GM23248 (cell line): ENCODE measurements around the gene RNF31. TPM values are rescaled to one million over a fixed set of nuclear protein-coding genes. Genes with fewer than 3 reads are reported as not detected.

ENCODE experiments used
- DNase-seq: peaks from one replicate; pipeline ENCODE4 v3.0.0-alpha.2; 2015
- H2AFZ ChIP-seq: fragments of 200-600 bp; sonication (generic); 2 replicates; pipeline ENCODE4 v1.6.1; 2016; ENCODE audit warnings: antibody characterized with exemption
- H3F3A ChIP-seq: fragments of 200-600 bp; sonication (generic); 2 replicates; pipeline ENCODE4 v1.6.1; 2016; ENCODE audit warnings: mild to moderate bottlenecking, antibody characterized with exemption, mixed run types; ENCODE audit not compliant: insufficient read depth
- H3K27ac ChIP-seq: fragments of 200-600 bp; sonication (generic); 2 replicates; pipeline ENCODE4 v1.5.1; 2016; ENCODE audit warnings: mild to moderate bottlenecking
- H3K27me3 ChIP-seq: fragments of 200-600 bp; sonication (generic); replicated peaks from 2 replicates; pipeline ENCODE4 v1.6.1; 2016; ENCODE audit warnings: mild to moderate bottlenecking; ENCODE audit not compliant: insufficient read depth
- H3K36me3 ChIP-seq: fragments of 200-600 bp; sonication (generic); 2 replicates; pipeline ENCODE4 v1.6.1; 2016; ENCODE audit warnings: low read depth, mild to moderate bottlenecking
- H3K4me1 ChIP-seq: fragments of 200-600 bp; sonication (generic); 2 replicates; pipeline ENCODE4 v1.6.1; 2016; ENCODE audit warnings: mild to moderate bottlenecking; ENCODE audit not compliant: insufficient read depth
- H3K4me2 ChIP-seq: fragments of 200-600 bp; sonication (generic); one replicate; pipeline ENCODE4 v1.6.1; 2016; ENCODE audit warnings: mild to moderate bottlenecking; ENCODE audit not compliant: unreplicated experiment
- H3K4me3 ChIP-seq: fragments of 200-600 bp; sonication (generic); 2 replicates; pipeline ENCODE4 v1.5.1; 2016; ENCODE audit warnings: mild to moderate bottlenecking
- H3K79me2 ChIP-seq: fragments of 200-600 bp; sonication (generic); 2 replicates; pipeline ENCODE4 v1.6.1; 2016; ENCODE audit warnings: mild to moderate bottlenecking; ENCODE audit not compliant: insufficient read depth
- H3K9ac ChIP-seq: fragments of 200-600 bp; sonication (generic); 2 replicates; pipeline ENCODE4 v1.6.1; 2016; ENCODE audit warnings: mild to moderate bottlenecking
- H3K9me2 ChIP-seq: fragments of 200-600 bp; sonication (generic); 2 replicates; pipeline ENCODE4 v1.6.1; 2016; ENCODE audit warnings: mixed run types, mild to moderate bottlenecking, moderate library complexity; ENCODE audit not compliant: insufficient read depth
- H3K9me3 ChIP-seq: fragments of 200-600 bp; sonication (generic); one replicate; pipeline ENCODE4 v1.6.1; 2017; ENCODE audit warnings: low read depth
- H4K20me1 ChIP-seq: fragments of 200-600 bp; sonication (generic); 2 replicates; pipeline ENCODE4 v1.6.0; 2016; ENCODE audit not compliant: insufficient read depth
- EZH2 ChIP-seq: fragments of 200-600 bp; sonication (generic); IDR thresholded peaks from 2 replicates; pipeline ENCODE4 v1.6.1; 2018; ENCODE audit warnings: antibody characterized with exemption, mild to moderate bottlenecking; ENCODE audit not compliant: insufficient read depth, poor library complexity, severe bottlenecking
- EZH2phosphoT487 ChIP-seq: fragments of 200-600 bp; sonication (generic); IDR thresholded peaks from 2 replicates; pipeline ENCODE4 v1.6.1; 2018; ENCODE audit warnings: antibody characterized with exemption, moderate library complexity, mild to moderate bottlenecking, low read depth; ENCODE audit not compliant: insufficient read depth
- WGBS, 2 experiments: methylation state at CpG; one replicate each; pipeline ENCODE4 v1.1.6; 2015 to 2017; ENCODE audit warnings: low lambda C conversion rate in 2 of 2, low coverage in 1 of 2; ENCODE audit errors: missing lambda C conversion rate in 2 of 2; 5-methylcytosine and 5-hydroxymethylcytosine counted together
- in situ Hi-C: fragments of 300-500 bp; cut with MboI; formaldehyde crosslinking; loops from 2 replicates; pipeline ENCODE4 v1.15.0; 2020
- polyA plus RNA-seq: library from polyadenylated mRNA; unstranded; fragments of >200 nt; fragmentation: Nextera tagmentation; extraction: Ambion mirVana; gene quantifications from 2 replicates; pipeline ENCODE4 v1.2.1, GENCODE V29; 2016
- total RNA-seq: library from RNA; depleted of rRNA; stranded (reverse); fragments of >200 nt; shearing (Covaris generic); gene quantifications from 2 replicates; pipeline ENCODE4 v1.2.3, GENCODE V29; 2014

Gene RNF31
- total and polyA plus RNA-seq, 2 experiments from 2014 or later: 29.4 to 40.3 TPM

DNA sequence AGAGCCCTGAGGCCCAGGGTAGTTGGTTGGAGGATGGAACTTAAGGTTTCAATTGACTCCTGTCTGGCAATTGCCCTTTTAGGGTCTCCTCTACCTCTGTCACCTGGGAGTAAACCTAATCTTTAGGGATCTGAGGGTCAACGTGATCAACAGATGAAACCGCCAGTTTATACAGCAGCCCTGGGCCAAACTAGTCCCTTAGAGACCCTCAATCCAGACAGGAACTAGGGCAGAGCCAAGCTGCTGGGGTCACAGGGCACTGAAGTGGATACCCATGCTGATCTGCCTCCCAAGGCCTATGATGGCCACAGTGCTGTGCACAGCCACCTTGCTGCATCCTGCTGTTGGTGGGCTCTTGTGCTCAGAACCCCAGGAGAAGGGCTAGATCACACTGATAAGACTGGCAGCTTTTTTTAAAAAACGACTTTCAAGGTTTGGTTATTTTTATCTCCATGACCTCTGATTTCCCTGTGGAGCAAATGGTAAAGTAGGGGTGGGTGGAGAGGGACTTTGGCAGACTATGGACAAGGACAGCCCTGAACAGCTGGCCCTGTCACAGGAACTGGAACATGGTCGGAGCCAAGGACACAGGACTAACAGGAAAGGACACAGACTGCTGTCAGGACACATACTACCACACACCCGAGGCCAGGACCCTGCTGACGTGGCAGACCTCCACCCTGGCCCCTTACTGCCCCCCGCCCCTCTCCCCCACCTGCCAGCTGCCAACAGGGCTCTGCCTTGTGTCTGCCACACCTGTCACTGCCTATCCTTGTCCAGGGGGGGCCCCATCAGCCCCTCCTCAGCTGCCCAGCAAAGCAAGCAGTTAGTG lies 16.4 kb upstream of the RNF31 start:
- H4K20me1 ChIP-seq: no peaks in the 10 kb centered on the region
- H3K36me3 ChIP-seq: no peaks in the 10 kb centered on the region
- no peak overlapping the region for H3K4me2 ChIP-seq
- in situ Hi-C loops: no loop called here
- H3K4me1 ChIP-seq: no peaks in the 10 kb centered on the region; the same call in 1 of the 2 replicates
- no peak overlapping the region for H3K4me3 ChIP-seq
- no peaks in the 10 kb centered on the region for H3K9me2 ChIP-seq
- 51 to 54% methylated on average over 5 to 7 of the region's 7 CpGs for WGBS, 2 experiments
- H3K27me3 ChIP-seq: no peaks in the 10 kb centered on the region
- H3K9me3 ChIP-seq: no peaks in the 10 kb centered on the region
- H3K27ac ChIP-seq: no peak overlapping the region
- no peaks in the 10 kb centered on the region for H3K79me2 ChIP-seq
- TF ChIP-seq EZH2phosphoT487 (no peak), EZH2 (no peak)
- H2AFZ ChIP-seq: no peak overlapping the region
- H3F3A ChIP-seq: no peaks in the 10 kb centered on the region
- no peak for DNase-seq
- no peak overlapping the region for H3K9ac ChIP-seq

DNA sequence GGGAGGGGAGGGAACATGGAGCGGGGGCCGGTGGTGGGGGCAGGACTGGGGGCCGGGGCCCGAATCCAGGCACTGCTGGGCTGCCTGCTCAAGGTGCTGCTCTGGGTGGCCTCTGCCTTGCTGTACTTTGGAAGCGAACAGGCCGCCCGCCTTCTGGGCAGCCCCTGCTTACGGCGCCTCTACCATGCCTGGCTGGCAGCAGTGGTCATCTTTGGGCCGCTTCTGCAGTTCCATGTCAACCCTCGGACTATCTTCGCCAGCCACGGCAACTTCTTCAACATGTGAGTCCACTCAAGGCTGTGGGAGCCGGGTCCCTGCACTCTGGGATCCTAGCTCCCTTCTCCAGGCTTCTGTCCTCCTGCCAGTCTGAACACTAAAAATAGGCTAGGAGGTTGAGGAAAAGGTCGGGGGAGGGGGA lies 15.7 kb upstream of the RNF31 start:
- no peaks in the 10 kb centered on the region for H3K36me3 ChIP-seq
- no peak overlapping the region for H3K27ac ChIP-seq
- no peak for DNase-seq
- H3K27me3 ChIP-seq: no peaks in the 10 kb centered on the region
- H3K4me3 ChIP-seq: no peak overlapping the region
- H3K79me2 ChIP-seq: peaks cover 6% of the 10 kb centered on the region; the same call in 1 of the 2 replicates
- H3K9ac ChIP-seq: no peak overlapping the region
- in situ Hi-C loops: no loop called here
- no peak overlapping the region for H3K4me2 ChIP-seq
- no peak for TF ChIP-seq EZH2
- TF ChIP-seq EZH2phosphoT487: no peak
- H3K9me2 ChIP-seq: no peaks in the 10 kb centered on the region
- no peaks in the 10 kb centered on the region; the same call in 1 of the 2 replicates for H3K4me1 ChIP-seq
- H3F3A ChIP-seq: no peaks in the 10 kb centered on the region
- H2AFZ ChIP-seq: no peak overlapping the region
- no peaks in the 10 kb centered on the region for H3K9me3 ChIP-seq
- H4K20me1 ChIP-seq: no peaks in the 10 kb centered on the region
- 70 to 78% methylated on average over 11 to 15 of the region's 15 CpGs for WGBS, 2 experiments

- H3K9ac ChIP-seq: no peak overlapping the region
- DNase-seq: no peak
- H3F3A ChIP-seq: no peaks in the 10 kb centered on the region
- TF ChIP-seq EZH2 (no peak), EZH2phosphoT487 (no peak)
- peaks cover 12% of the 10 kb centered on the region for H3K79me2 ChIP-seq
- 92 to 93% methylated on average over 24 of the region's 24 CpGs for WGBS, 2 experiments
- no peak overlapping the region for H3K27ac ChIP-seq
- peaks cover 4% of the 10 kb centered on the region; the same call in 1 of the 2 replicates for H3K4me1 ChIP-seq
- H3K27me3 ChIP-seq: no peaks in the 10 kb centered on the region
- H3K4me2 ChIP-seq: no peak overlapping the region
- H2AFZ ChIP-seq: no peak overlapping the region
- no peaks in the 10 kb centered on the region for H3K9me3 ChIP-seq
- no peaks in the 10 kb centered on the region for H3K36me3 ChIP-seq
- H4K20me1 ChIP-seq: no peaks in the 10 kb centered on the region
- H3K4me3 ChIP-seq: no peak overlapping the region
- H3K9me2 ChIP-seq: no peaks in the 10 kb centered on the region
- in situ Hi-C loops: no loop called here
These were observed 15.1 kb upstream of the RNF31 start for GRCh38 chr14:24132061-24132685.

- H3K9me3 ChIP-seq: no peaks in the 10 kb centered on the region
- WGBS, 2 experiments: 93 to 98% methylated on average over 2 of the region's 2 CpGs
- H3K9ac ChIP-seq: no peak overlapping the region
- H3K9me2 ChIP-seq: no peaks in the 10 kb centered on the region
- H3F3A ChIP-seq: no peaks in the 10 kb centered on the region
- peaks cover 17% of the 10 kb centered on the region for H3K79me2 ChIP-seq
- no peak overlapping the region for H3K27ac ChIP-seq
- no peaks in the 10 kb centered on the region for H4K20me1 ChIP-seq
- H2AFZ ChIP-seq: no peak overlapping the region
- TF ChIP-seq EZH2 (no peak), EZH2phosphoT487 (no peak)
- no peak overlapping the region for H3K4me2 ChIP-seq
- no peak overlapping the region for H3K4me3 ChIP-seq
- no peak for DNase-seq
- H3K27me3 ChIP-seq: no peaks in the 10 kb centered on the region
- in situ Hi-C loops: no loop called here
- peaks cover under 1% of the 10 kb centered on the region; the same call in 1 of the 2 replicates for H3K36me3 ChIP-seq
- H3K4me1 ChIP-seq: peaks cover 4% of the 10 kb centered on the region; the same call in 1 of the 2 replicates
These were observed 14.3 kb upstream of the RNF31 start for GRCh38 chr14:24132976-24133375.
